NCI-H774 (cell line): ENCODE results near the gene EFNA2.

Source experiments
- DNase-seq: peaks from one replicate; lab custom pipeline; 2025; lab: John Stamatoyannopoulos, UW

EFNA2 gene

DNA sequence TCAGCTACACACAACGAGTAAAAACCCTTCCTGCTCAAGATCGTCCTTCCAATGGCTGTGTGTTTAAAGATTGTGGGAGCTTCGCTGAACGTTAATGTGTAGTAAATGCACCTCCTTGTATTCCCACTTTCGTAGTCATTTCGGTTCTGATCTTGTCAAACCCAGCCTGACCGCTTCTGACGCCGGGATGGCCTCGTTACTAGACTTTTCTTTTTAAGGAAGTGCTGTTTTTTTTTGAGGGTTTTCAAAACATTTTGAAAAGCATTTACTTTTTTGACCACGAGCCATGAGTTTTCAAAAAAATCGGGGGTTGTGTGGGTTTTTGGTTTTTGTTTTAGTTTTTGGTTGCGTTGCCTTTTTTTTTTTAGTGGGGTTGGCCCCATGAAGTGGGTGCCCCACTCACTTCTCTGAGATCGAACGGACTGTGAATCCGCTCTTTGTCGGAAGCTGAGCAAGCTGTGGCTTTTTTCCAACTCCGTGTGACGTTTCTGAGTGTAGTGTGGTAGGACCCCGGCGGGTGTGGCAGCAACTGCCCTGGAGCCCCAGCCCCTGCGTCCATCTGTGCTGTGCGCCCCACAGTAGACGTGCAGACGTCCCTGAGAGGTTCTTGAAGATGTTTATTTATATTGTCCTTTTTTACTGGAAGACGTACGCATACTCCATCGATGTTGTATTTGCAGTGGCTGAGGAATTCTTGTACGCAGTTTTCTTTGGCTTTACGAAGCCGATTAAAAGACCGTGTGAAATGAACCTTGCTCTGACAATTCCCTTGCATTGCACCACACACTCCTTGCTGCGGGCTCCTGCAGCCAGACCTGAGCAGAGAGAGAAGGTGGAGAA lies 13.0 kb upstream of the EFNA2 start:
- no peak for DNase-seq

DNA sequence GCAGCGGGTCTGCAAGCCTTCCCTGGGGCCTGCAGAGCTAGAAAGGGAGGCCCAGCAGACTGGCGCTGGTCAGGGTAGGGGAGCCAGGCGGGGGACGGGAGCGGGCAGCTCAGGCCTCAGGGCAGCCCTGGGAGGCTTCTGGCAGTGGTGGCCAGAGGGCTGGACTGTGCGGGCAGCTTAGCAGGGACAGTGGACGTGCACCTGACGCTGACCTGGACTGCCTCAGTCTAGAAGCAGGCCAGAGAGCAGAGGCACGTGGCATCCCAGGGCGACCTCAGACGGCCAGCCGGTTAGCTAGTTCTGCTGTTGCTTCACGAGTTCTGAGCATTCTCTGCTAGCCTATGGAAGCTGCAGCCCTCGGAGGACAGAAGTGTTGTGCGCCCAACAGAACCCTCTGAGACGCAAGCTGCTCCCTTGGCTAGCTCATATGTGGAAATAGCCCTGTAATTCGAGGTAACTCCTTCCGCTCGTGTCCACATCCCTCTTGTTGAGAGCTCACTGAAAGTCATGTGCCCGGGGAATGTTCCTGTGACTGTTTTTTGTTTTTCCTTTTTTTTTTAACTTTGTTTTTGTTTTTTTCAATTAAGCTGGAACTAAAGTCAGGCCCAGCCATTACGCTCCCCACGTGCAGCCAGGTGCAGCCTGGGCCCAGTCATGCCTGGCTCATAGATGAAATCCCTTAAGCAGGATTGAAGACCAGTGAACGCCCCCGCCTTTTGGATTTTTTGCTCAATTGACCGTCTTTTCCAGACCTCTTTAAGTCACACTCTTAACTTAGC lies 12.2 kb upstream of the EFNA2 start:
- no peak for DNase-seq

DNA sequence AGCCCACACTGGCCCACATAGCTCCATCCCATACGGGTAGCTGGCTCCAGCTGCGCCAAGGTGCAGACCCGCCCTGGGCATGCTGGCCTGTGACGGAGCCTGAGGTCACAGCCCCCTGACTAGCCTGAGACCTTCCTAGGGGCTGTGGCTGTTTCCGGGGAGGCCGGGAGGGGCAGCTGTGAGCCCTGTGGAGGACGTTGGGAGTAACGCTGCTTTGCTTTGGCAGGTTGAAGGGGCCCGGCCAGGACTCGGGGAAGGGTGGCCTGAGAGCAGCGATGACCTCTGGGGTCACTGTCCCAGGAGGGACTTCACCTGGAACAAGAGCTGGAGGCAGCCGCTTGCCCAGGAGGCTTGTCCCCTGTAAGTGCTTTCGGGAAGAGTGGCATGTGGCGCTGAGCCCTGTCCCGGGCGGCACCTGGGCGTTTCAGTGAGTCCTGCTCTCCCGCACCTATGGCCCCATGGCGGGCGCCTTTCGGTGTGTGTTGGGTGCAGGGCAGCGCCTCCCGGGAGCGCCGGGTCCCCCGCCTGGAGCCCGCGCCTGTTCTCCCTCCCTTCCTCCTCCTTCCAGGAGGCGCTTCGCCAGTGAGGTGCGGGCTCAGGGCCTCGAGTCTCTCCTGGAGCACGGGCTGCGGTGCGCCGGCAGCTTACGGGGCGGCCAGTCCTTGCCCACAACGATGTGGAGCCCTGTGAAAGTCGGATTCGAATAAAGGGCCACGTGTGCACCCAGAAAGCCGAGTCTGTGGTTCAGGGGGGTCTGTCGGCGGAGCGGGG lies 11.4 kb upstream of the EFNA2 start:
- no peak for DNase-seq

- DNase-seq: no peak
Observed at GRCh38 chr19:1274852-1275259, 10.8 kb upstream of the EFNA2 start.

DNA sequence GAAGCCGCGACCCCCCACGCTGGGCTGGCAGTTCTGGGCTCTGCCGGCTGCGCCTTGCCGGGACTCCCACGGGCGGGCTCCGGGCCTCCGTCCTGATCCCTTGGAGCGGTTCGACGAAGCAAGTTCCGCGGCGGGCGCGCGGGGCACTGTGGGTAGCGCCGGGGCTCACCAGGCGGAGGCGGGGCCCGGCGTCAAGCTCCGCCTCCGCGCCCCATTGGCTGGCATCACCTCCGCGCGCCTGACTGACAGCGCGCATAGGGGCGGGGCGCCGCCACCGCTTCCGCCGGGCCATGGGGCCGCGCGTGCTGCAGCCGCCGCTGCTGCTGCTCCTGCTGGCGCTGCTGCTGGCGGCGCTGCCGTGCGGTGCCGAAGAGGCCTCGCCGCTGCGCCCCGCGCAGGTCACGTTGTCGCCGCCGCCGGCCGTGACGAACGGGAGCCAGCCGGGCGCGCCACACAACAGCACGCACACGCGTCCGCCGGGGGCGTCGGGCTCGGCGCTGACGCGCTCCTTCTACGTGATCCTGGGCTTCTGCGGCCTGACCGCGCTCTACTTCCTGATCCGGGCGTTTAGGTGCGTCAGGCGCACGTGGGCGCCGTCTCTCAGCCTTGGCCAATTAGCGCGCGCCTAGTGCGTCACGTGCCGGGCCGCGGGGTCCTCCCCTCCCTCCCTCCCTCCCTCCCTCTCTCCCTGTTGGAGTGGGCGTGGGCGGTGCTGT lies 10.3 kb upstream of the EFNA2 start, which contains the start of gene FAM174C:
FAM174C (plus strand) TSS at position 271 of the 716 bp plus-strand sequence; CDS start at position 291, 20 bp downstream.
- DNase-seq: peak; percentile 94

GRCh38 chr19:1275976-1276627 lies 9.6 kb upstream of the EFNA2 start:
- no peak for DNase-seq

- no peak for DNase-seq
Observed at GRCh38 chr19:1276628-1277022, 9.0 kb upstream of the EFNA2 start.

- no peak for DNase-seq
Observed at GRCh38 chr19:1277061-1277460, 8.6 kb upstream of the EFNA2 start.

- DNase-seq: no peak
Observed at GRCh38 chr19:1278074-1278473, 7.6 kb upstream of the EFNA2 start.

- no peak for DNase-seq
Observed at GRCh38 chr19:1278713-1279660, 6.7 kb upstream of the EFNA2 start.

DNA sequence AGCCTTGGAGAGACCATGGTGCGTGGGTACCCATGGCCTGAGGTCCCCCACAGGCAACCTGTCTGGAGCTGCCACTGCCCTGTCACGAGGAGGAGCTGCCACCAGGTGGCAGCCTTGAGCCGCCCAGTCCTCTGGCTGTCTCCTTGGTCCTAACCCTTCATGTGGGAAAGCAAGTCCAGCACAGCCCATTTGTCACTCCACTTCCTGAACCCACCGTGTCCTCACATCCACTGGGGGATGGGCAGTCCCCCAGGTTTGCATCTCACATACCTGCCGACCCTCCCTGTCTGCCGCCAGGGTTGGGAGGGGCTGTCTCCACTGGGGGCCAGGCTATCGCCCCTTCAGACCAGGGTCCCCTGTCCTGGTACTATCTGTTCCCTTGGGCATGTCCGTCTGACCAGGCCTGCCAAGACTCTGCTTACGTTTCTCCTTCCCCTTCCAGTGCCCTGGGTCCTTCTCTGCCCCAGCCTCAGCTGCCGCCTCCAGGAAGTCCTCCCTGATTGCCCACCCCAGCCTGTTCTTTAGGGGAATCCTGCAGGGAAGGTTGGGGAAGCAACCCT lies 5.8 kb upstream of the EFNA2 start:
- DNase-seq: peak; percentile 66

GRCh38 chr19:1280636-1281568 lies 4.8 kb upstream of the EFNA2 start:
- no peak for DNase-seq

GRCh38 chr19:1281569-1282287 lies 3.9 kb upstream of the EFNA2 start:
- no peak for DNase-seq

GRCh38 chr19:1282588-1283206 lies 3.0 kb upstream of the EFNA2 start:
- DNase-seq: no peak

DNA sequence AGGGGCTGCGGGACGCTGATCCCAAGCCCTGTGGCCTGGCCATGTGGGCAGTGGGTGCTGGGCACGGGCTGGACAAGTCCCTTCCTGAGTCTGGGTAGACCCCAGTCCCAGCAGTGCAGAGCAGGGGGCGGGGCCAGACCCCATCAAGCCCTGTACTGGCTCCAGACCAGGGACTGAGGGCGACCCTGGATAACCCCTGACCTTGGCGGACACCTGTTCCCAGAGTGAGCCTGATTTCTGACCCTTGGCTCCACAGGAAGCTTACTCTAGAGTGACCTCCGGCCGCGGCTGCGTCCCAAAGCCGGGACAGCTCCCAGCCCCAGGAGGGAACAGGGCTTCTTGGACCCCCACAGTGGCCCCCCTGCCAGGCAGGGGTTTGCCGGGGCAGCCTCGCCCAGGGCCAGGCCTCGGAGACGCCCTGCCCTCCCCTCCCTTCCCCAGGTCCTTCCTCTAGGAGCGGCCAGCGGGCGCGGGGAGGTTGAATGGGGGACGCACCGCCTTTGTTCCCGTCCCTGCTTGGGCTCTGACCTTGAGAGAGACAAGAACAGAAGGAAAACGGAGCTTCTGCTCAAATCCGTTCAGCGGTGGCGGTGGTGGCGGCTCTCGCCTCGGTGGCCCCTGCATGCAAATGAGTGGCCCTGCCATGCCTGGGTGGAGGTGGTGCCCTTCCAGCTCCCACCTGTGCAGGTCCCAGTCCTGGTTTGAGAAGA lies 2.3 kb upstream of the EFNA2 start:
- DNase-seq: no peak

DNA sequence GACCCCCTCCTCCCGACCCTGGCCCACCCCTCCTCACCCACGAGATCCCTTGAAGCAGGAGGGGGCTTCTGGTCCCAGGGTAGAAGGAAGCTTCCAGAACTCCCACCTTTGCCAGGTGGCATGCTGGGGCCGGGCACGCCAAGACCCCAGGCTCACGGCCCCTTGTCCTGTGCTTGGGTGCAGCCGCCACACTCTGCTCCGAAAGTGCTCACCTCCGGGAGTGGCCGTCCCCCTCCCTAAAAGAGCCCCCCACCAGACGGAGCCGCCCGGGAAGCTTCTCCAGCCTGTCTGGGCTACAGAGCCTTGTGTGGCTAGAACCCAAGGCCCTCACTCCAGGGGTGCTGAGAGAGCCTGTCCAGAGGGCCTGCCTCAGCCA lies 1.8 kb upstream of the EFNA2 start:
- DNase-seq: no peak
